Gastrocnemius medialis (tissue), 4 donors: ENCODE data around the gene SEMA3C. TPM values are rescaled to one million over a fixed set of nuclear protein-coding genes. Genes with fewer than 3 reads are reported as not detected.

Source experiments
- ATAC-seq, 2 donors: fragments of 150-250 bp; one replicate each; pipeline ENCODE4 v1.9.1; 2016
- DNase-seq, 2 donors: peaks; one replicate each; pipeline ENCODE4 v3.0.0-alpha.2; 2019
- H3K27ac ChIP-seq, 4 donors: fragments of 200-600 bp; sonication (generic); 1 replicate in 1 of 4; 2 replicates in 3 of 4; pipeline ENCODE4 v1.5.1; 2016 to 2018; ENCODE audit warnings: mild to moderate bottlenecking in 2 of 4, moderate library complexity in 1 of 4
- H3K27me3 ChIP-seq, 3 donors: fragments of 200-600 bp; sonication (generic) in 2 of 3; 1 replicate in 1 of 3; 2 replicates in 2 of 3; pipeline versions ENCODE4 v1.5.1 to v1.6.0; 2016 to 2019; ENCODE audit warnings: mild to moderate bottlenecking in 1 of 3, moderate library complexity in 1 of 3
- H3K36me3 ChIP-seq, 2 donors: fragments of 200-600 bp; sonication (generic) in 1 of 2; one replicate each; pipeline ENCODE4 v1.5.1; 2017 to 2018
- H3K4me1 ChIP-seq, 2 donors: fragments of 200-600 bp; sonication (generic) in 1 of 2; one replicate each; pipeline ENCODE4 v1.5.1; 2016 to 2017; ENCODE audit warnings: mild to moderate bottlenecking in 2 of 2
- H3K4me3 ChIP-seq, 4 donors: fragments of 200-600 bp; sonication (generic) in 3 of 4; 1 replicate in 1 of 4; 2 replicates in 3 of 4; pipeline ENCODE4 v1.5.1; 2016 to 2019; ENCODE audit warnings: mild to moderate bottlenecking in 2 of 4
- H3K9me3 ChIP-seq, 3 donors: fragments of 200-600 bp; sonication (generic) in 2 of 3; 1 replicate in 1 of 3; 2 replicates in 2 of 3; pipeline ENCODE4 v1.5.1; 2016 to 2019
- POLR2A ChIP-seq, 2 donors: fragments of 450-650 bp; IDR thresholded peaks; one replicate each; pipeline ENCODE4 v1.6.1; 2017; ENCODE audit warnings: antibody characterized with exemption in 2 of 2, mild to moderate bottlenecking in 2 of 2, moderate library complexity in 2 of 2
- in situ Hi-C, 4 donors: fragments of 200-750 bp; cut with MboI; loops; one replicate each; pipeline versions ENCODE4 v1.15.0 to v1.8.0; 2017; ENCODE audit warnings: low sequenced_read_pairs in 4 of 4
- intact Hi-C: fragments of 100-400 bp; cut with DNase I; formaldehyde crosslinking; loops from one replicate; pipeline ENCODE4 v1.15.1; 2023; ENCODE audit warnings: low total_unique reads
- total RNA-seq, 4 donors: library from RNA; depleted of rRNA; stranded (reverse); fragments of >200 nt; gene quantifications; one replicate each; pipeline versions ENCODE4 v1.1.0 to v1.2.3, GENCODE V29; 2016
- TF ChIP-seq, protein P1 (sequence below), 5 experiments: fragments of 450-650 bp in 3 of 5; fragments of 200-600 bp in 2 of 5; sonication (generic) in 2 of 5; IDR thresholded peaks in 4 of 5; conservative IDR thresholded peaks in 1 of 5; 1 replicate in 4 of 5; 2 replicates in 1 of 5; pipeline ENCODE4 v1.5.1; 2016 to 2019; ENCODE audit warnings: antibody characterized with exemption in 5 of 5, mild to moderate bottlenecking in 3 of 5, moderate library complexity in 3 of 5

The SEMA3C gene
- total RNA-seq, 4 donors from 2014 or later: 5.4 to 58.5 (median 30.3) TPM

GRCh38 chr7:80839855-80840254, 79.0 kb downstream of the SEMA3C start:
- no peak for DNase-seq
- no peaks in the 10 kb centered on the region for H3K4me1 ChIP-seq
- no peak overlapping the region for H3K4me3 ChIP-seq
- H3K9me3 ChIP-seq: no peaks in the 10 kb centered on the region
- intact Hi-C loops (no loop called here), in situ Hi-C loops (no loop called here)
- H3K27ac ChIP-seq: no peak overlapping the region
- no peak for ATAC-seq
- no peaks in the 10 kb centered on the region for H3K27me3 ChIP-seq
- no peaks in the 10 kb centered on the region for H3K36me3 ChIP-seq
- no peak for TF ChIP-seq POLR2A (IDR thresholded peaks at IDR 0.05)
- TF ChIP-seq, protein P1, sequence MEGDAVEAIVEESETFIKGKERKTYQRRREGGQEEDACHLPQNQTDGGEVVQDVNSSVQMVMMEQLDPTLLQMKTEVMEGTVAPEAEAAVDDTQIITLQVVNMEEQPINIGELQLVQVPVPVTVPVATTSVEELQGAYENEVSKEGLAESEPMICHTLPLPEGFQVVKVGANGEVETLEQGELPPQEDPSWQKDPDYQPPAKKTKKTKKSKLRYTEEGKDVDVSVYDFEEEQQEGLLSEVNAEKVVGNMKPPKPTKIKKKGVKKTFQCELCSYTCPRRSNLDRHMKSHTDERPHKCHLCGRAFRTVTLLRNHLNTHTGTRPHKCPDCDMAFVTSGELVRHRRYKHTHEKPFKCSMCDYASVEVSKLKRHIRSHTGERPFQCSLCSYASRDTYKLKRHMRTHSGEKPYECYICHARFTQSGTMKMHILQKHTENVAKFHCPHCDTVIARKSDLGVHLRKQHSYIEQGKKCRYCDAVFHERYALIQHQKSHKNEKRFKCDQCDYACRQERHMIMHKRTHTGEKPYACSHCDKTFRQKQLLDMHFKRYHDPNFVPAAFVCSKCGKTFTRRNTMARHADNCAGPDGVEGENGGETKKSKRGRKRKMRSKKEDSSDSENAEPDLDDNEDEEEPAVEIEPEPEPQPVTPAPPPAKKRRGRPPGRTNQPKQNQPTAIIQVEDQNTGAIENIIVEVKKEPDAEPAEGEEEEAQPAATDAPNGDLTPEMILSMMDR (IDR thresholded peaks at IDR 0.05 in 4 of 5, conservative IDR thresholded peaks at IDR 0.05 in 1 of 5): no peak

DNA sequence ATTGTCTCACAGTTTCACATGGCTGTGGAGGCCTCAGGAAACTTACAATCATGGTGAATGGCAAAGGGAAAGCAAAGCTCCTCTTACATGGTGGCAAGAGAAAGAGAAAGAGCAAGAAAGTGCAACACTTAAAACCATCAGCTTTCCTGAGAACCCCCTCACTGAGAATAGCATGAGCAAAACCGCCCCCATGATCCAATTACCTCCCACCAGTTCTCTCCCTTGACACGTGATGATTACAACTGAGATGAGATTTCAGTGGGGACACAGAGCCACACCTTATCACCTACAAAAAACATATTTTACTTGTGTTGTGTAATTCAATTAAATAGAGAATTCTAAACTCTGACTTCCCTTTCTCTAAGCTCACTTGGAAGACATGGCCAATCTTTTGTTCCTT, 80.2 kb downstream of the SEMA3C start:
- DNase-seq: no peak
- no peaks in the 10 kb centered on the region for H3K4me1 ChIP-seq
- no peaks in the 10 kb centered on the region for H3K36me3 ChIP-seq
- ATAC-seq: no peak
- intact Hi-C loops: no loop called here
- TF ChIP-seq, protein P1 (IDR thresholded peaks at IDR 0.05 in 4 of 5, conservative IDR thresholded peaks at IDR 0.05 in 1 of 5): no peak
- no peaks in the 10 kb centered on the region for H3K9me3 ChIP-seq
- H3K27ac ChIP-seq: no peak overlapping the region
- H3K27me3 ChIP-seq: no peaks in the 10 kb centered on the region
- in situ Hi-C loops: no loop called here
- no peak overlapping the region for H3K4me3 ChIP-seq

DNA sequence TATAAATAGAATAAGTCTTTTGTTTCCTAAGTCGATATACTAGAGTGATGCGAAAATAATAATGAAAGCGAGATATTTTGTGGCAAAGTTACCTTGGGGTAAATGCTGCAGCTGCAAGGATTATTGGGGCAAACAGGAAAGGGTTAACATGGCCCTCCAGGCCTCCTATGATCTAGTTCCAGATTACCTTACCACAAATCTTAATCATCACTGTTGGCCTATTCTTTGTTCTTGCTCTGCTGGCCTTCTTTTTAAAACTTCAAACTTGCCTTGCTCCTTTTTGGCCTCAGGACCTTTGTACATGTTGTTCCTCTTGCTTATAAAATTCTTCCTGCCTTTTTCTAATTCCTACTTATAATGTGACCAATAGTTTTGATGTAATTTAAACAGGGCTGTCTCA, 81.5 kb downstream of the SEMA3C start:
- no peak for ATAC-seq
- intact Hi-C loops (no loop called here), in situ Hi-C loops (no loop called here)
- no peak overlapping the region for H3K4me3 ChIP-seq
- H3K27me3 ChIP-seq: no peaks in the 10 kb centered on the region
- no peaks in the 10 kb centered on the region for H3K36me3 ChIP-seq
- H3K4me1 ChIP-seq: no peaks in the 10 kb centered on the region
- H3K27ac ChIP-seq: no peak overlapping the region
- DNase-seq: no peak
- no peaks in the 10 kb centered on the region for H3K9me3 ChIP-seq
- TF ChIP-seq POLR2A (IDR thresholded peaks at IDR 0.05): no peak
- TF ChIP-seq, protein P1 (IDR thresholded peaks at IDR 0.05 in 4 of 5, conservative IDR thresholded peaks at IDR 0.05 in 1 of 5): no peak

- no peak overlapping the region for H3K4me3 ChIP-seq
- no peaks in the 10 kb centered on the region for H3K27me3 ChIP-seq
- H3K4me1 ChIP-seq: peaks cover 16 to 18% of the 10 kb centered on the region in 2 donors
- intact Hi-C loops: no loop called here
- H3K9me3 ChIP-seq: no peaks in the 10 kb centered on the region
- no peak for TF ChIP-seq POLR2A (IDR thresholded peaks at IDR 0.05)
- TF ChIP-seq, protein P1 (IDR thresholded peaks at IDR 0.05 in 4 of 5, conservative IDR thresholded peaks at IDR 0.05 in 1 of 5): no peak
- DNase-seq (no peak), ATAC-seq (no peak)
- H3K36me3 ChIP-seq: no peaks in the 10 kb centered on the region
- in situ Hi-C loops: no loop called here
- no peak overlapping the region for H3K27ac ChIP-seq
Observed at GRCh38 chr7:80835251-80835650, 83.6 kb downstream of the SEMA3C start.
